OCI-LY3 (cell line): ENCODE measurements around the gene NRN1L.

ENCODE experiments used
- H2AFZ ChIP-seq: fragments of 200-600, 300-600 bp; shearing (Covaris generic); 2 replicates; pipeline ENCODE4 v1.6.0; 2014; ENCODE audit warnings: antibody characterized with exemption, low read depth, low read length
- H3K27ac ChIP-seq: fragments of 200-600, 300-600 bp; sonication (generic); 2 replicates; pipeline ENCODE4 v1.5.1; 2014; ENCODE audit warnings: mild to moderate bottlenecking, low read length, moderate library complexity, mixed read lengths
- H3K27me3 ChIP-seq: fragments of 200-600, 300-600 bp; sonication (generic); 2 replicates; pipeline ENCODE4 v1.6.1; 2014; ENCODE audit warnings: low read depth, low read length, mixed read lengths
- H3K36me3 ChIP-seq: fragments of 200-600, 300-600 bp; sonication (generic); replicated peaks from 2 replicates; pipeline ENCODE3; 2014; ENCODE audit warnings: low read depth, low read length, mixed read lengths
- H3K4me1 ChIP-seq: fragments of 300-600, 200-600 bp; sonication (generic); 2 replicates; pipeline ENCODE4 v1.6.1; 2014; ENCODE audit warnings: low read length, mixed read lengths
- H3K4me2 ChIP-seq: fragments of 200-600, 300-600 bp; sonication (generic); 2 replicates; pipeline ENCODE4 v1.6.1; 2014; ENCODE audit warnings: low read length, mixed read lengths
- H3K4me3 ChIP-seq: fragments of 300-600, 200-600 bp; sonication (generic); 2 replicates; pipeline ENCODE4 v1.5.1; 2014; ENCODE audit warnings: antibody characterized with exemption, mild to moderate bottlenecking, low read length, moderate library complexity
- H3K79me2 ChIP-seq: fragments of 300-600, 200-600 bp; shearing (Covaris generic); 2 replicates; pipeline ENCODE4 v1.6.1; 2014; ENCODE audit warnings: mild to moderate bottlenecking, low read length, mixed read lengths
- H3K9ac ChIP-seq: fragments of 300-600, 200-600 bp; shearing (Covaris generic); 2 replicates; pipeline ENCODE4 v1.6.0; 2014; ENCODE audit warnings: mild to moderate bottlenecking, low read length, moderate library complexity
- H3K9me3 ChIP-seq: fragments of 200-600, 300-600 bp; shearing (Covaris generic); 2 replicates; pipeline ENCODE4 v1.6.1; 2014; ENCODE audit warnings: low read length, mixed read lengths; ENCODE audit not compliant: insufficient read depth
- H4K20me1 ChIP-seq: fragments of 200-600, 300-600 bp; sonication (generic); 2 replicates; pipeline ENCODE4 v1.6.1; 2016; ENCODE audit warnings: low read length, mixed read lengths; ENCODE audit not compliant: insufficient read depth
- EZH2phosphoT487 ChIP-seq: fragments of 200-600 bp; shearing (Covaris generic); IDR thresholded peaks from 2 replicates; pipeline ENCODE4 v1.6.1; 2018; ENCODE audit warnings: antibody characterized with exemption, mixed run types, low read depth
- TF ChIP-seq, protein P1 (sequence below): fragments of 200-600, 300-600 bp; sonication (generic); IDR thresholded peaks from 2 replicates; pipeline ENCODE4 v1.5.1; 2014; ENCODE audit warnings: antibody characterized with exemption, low read length, low read depth

Gene NRN1L

DNA sequence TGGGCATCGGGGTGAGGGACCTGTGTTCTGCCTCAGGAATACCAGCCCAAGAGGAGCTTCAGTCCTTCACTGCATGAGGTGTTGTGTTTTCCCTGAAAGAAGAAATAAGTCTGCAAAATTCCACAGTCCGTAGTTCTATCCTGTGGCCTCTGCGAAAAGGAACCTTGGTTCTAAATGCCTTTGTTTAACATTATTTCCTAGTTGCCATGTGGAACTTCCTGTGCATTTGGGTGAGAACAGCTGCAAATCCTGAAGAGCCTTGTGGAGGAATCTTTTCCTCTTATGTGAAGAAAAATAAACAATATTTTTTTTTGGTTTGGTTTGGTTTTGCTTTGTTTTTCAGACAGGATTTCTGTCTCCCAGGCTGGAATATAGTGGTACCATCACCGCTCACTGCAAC, 18.1 kb downstream of the NRN1L start:
- Histone ChIP-seq H3K4me1 (no peaks in the 10 kb centered on the region), H3K27me3 (no peaks in the 10 kb centered on the region), H3K9me3 (no peaks in the 10 kb centered on the region), H3K4me2 (no peak overlapping the region), H3K4me3 (no peak overlapping the region), H2AFZ (no peak overlapping the region), H3K36me3 (no peaks in the 10 kb centered on the region), H3K9ac (no peak overlapping the region), H3K79me2 (peaks cover 22% of the 10 kb centered on the region), H4K20me1 (0 out of 2 replicates have a peak, but pooled peaks cover 3% of the 10 kb centered on the region), H3K27ac (no peak overlapping the region)
- TF ChIP-seq EZH2phosphoT487 = no peak
- TF ChIP-seq, protein P1, sequence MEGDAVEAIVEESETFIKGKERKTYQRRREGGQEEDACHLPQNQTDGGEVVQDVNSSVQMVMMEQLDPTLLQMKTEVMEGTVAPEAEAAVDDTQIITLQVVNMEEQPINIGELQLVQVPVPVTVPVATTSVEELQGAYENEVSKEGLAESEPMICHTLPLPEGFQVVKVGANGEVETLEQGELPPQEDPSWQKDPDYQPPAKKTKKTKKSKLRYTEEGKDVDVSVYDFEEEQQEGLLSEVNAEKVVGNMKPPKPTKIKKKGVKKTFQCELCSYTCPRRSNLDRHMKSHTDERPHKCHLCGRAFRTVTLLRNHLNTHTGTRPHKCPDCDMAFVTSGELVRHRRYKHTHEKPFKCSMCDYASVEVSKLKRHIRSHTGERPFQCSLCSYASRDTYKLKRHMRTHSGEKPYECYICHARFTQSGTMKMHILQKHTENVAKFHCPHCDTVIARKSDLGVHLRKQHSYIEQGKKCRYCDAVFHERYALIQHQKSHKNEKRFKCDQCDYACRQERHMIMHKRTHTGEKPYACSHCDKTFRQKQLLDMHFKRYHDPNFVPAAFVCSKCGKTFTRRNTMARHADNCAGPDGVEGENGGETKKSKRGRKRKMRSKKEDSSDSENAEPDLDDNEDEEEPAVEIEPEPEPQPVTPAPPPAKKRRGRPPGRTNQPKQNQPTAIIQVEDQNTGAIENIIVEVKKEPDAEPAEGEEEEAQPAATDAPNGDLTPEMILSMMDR = no peak

DNA sequence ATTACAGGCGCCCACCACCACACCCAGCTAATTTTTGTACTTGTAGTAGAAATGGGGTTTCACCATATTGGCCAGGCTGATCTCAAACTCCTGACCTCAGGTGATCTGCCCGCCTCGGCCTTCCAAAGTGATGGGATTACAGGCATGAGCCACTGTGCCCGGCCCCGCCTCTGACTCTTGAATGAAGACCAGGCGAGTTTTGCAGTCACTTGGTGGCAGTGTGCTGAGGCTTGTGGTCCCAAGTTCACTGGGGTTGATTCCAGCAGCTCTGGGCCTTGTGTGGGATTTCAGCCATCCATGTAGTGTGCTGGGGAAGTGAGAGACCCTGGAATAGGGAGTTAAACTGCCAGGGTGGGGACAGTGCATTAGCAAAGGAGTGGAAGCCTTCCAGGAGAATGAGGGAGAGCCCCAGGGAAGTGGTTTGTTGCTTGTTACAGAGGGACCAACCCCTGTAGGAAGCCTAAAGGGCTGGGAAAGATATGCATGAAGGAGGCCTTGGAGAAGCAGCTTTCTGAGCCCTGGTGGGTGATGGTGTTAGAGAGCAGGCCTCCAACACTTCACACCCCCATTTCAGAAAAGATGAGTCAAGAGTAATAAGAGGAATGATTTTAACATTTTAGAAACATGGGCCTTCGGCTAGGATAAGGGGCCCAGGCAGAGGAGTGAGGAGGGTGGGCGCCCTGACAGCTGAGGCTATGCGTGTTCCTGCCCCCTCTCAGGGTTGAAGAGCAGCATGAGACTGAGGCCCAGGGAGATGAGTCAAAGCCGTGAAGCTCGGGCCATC, 22.9 kb downstream of the NRN1L start:
- no peak overlapping the region for H3K4me3 ChIP-seq
- H3K36me3 ChIP-seq = peaks cover 5% of the 10 kb centered on the region
- no peak overlapping the region for H3K27ac ChIP-seq
- no peaks in the 10 kb centered on the region for H4K20me1 ChIP-seq
- no peaks in the 10 kb centered on the region for H3K79me2 ChIP-seq
- no peak overlapping the region for H3K4me2 ChIP-seq
- no peaks in the 10 kb centered on the region for H3K27me3 ChIP-seq
- TF ChIP-seq EZH2phosphoT487 = no peak
- TF ChIP-seq, protein P1 = no peak
- no peak overlapping the region for H2AFZ ChIP-seq
- peaks cover 7% of the 10 kb centered on the region for H3K4me1 ChIP-seq
- no peaks in the 10 kb centered on the region for H3K9me3 ChIP-seq
- H3K9ac ChIP-seq = no peak overlapping the region

DNA sequence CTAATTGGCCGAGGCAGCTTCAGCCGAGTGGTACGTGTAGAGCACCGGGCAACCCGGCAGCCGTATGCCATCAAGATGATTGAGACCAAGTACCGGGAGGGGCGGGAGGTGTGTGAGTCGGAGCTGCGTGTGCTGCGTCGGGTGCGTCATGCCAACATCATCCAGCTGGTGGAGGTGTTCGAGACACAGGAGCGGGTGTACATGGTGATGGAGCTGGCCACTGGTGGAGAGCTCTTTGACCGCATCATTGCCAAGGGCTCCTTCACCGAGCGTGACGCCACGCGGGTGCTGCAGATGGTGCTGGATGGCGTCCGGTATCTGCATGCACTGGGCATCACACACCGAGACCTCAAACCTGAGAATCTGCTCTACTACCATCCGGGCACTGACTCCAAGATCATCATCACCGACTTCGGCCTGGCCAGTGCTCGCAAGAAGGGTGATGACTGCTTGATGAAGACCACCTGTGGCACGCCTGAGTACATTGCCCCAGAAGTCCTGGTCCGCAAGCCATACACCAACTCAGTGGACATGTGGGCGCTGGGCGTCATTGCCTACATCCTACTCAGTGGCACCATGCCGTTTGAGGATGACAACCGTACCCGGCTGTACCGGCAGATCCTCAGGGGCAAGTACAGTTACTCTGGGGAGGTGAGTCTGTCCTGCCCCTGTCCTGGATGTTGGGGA, 24.5 kb downstream of the NRN1L start:
- Histone ChIP-seq H3K27ac (no peak overlapping the region), H3K36me3 (peaks cover 5% of the 10 kb centered on the region)

DNA sequence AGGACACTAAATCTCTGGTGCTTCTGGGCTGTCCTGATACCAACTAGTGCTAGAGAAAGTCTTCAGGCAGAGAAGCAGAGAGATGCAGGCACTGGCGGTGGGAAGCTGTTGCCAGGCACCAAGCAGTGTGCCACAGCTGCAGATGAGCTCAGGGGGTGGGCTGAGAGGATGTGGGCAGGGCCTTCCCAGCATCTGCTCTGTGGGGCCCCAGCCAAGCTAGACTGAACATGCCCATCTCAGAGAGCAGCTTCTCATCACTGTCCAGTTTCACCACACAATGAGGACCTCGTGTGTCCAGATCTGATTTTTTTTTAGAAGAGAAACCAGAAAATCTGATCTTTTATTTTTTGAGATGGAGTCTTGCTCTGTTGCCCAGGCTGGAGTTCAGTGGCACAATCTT, 25.5 kb downstream of the NRN1L start:
- no peak overlapping the region for H2AFZ ChIP-seq
- no peaks in the 10 kb centered on the region for H4K20me1 ChIP-seq
- H3K27ac ChIP-seq = no peak overlapping the region
- H3K4me2 ChIP-seq = no peak overlapping the region
- H3K4me3 ChIP-seq = no peak overlapping the region
- no peak for TF ChIP-seq EZH2phosphoT487
- TF ChIP-seq, protein P1 = no peak
- H3K36me3 ChIP-seq = peaks cover 5% of the 10 kb centered on the region
- peaks cover 7% of the 10 kb centered on the region for H3K4me1 ChIP-seq
- H3K9me3 ChIP-seq = no peaks in the 10 kb centered on the region
- H3K27me3 ChIP-seq = no peaks in the 10 kb centered on the region
- H3K79me2 ChIP-seq = no peaks in the 10 kb centered on the region
- H3K9ac ChIP-seq = no peak overlapping the region

More for the DNA sequence above, 24.5 kb downstream of the NRN1L start:
- Histone ChIP-seq H3K4me2 (no peak overlapping the region), H3K9me3 (no peaks in the 10 kb centered on the region), H4K20me1 (no peaks in the 10 kb centered on the region), H3K4me1 (peaks cover 7% of the 10 kb centered on the region), H2AFZ (no peak overlapping the region), H3K9ac (no peak overlapping the region), H3K27me3 (no peaks in the 10 kb centered on the region), H3K4me3 (no peak overlapping the region), H3K79me2 (no peaks in the 10 kb centered on the region)
- TF ChIP-seq, protein P1 = no peak
- TF ChIP-seq EZH2phosphoT487 = no peak
